HTERT RPE-1 (cell line): ENCODE data around the gene RENBP.

ENCODE experiments used
- in situ Hi-C: fragments of 300-500 bp; cut with MboI; formaldehyde crosslinking; loops from 4 replicates; pipeline ENCODE4 v1.14.3; 2020; ENCODE audit warnings: low sequenced_read_pairs

Gene RENBP

DNA sequence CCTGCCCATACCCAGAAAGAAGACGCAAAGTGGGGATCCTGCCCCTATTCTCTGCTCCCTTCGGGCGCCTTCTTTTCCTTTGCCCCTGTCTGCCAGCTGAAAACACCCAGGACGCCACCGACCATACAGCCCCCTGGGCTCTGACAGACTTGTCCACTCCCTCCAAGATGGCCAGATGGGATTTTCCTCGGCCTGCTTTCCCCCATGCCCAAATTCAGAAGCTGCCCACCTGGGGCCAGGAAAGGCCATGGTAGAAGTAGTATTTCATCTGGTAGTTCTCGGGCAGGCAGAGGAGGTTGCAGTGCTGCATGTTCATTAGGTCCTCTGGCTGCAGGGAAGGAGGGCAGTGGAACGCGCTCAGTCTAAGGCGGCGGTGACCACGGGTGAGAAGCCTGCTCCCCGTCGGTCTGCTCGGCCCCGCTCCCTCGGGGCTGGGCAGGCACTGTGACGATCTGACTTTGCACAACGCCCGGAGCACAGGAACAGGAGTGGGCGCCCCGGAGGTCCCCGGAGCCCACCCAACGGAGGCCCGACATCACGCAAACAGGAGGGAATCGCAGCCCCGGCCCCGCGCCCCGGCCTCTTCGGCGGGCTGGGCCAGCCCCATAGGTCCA is 10.2 kb downstream of the RENBP start:
- in situ Hi-C loops, result no loop called here

DNA sequence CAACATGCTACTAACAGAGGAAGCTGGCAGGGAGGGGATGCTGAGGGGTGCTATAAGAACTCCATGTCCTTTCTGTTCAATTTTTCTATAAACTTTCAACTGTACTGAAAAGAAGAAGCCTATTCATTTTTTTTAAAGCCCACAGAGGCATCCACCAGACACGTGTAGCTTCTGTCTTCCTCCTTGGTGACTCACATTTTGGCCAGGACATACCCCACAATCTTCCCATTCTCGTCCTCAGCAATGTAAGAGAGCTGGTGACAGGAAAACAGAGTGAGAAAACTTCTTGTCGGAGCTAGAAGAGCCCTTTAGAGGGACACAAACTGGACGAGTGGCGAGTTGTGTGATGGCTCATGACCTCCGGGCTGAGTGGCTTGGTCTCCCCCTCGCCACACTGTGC is 10.7 kb downstream of the RENBP start:
- in situ Hi-C loops, result no loop called here

DNA sequence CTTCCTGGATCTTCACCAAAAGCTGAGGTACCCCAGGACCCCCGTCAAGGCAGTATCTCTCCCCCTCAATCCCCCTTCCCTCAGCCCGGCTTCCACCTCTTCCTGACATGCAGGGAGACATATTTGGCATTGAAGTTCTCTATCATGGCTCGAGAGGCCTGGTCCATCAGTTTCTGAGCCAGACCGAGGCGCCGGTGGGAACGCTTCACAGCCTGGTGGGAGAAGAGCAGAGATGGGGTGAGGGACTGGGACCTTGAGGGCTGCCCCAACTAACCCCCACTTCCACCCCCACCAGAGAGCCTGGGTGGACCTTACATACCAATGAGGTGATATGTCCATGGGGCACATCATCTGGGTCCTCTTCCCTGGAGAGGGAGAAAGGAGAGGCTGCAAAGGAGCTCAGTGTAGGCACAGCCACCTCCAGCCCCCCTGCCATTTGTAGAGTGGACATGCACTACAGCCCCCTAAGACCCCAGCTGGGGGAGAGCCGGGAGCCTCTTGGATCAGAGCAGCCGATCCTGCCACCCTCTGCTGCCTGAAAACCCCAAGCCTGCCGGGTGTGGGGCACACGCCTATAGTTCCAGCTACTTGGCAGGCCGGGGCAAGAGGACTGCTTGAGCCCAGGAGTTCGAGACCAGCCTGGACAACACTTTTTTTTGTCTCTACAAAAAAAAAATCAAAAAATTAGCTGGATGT is 12.1 kb downstream of the RENBP start:
- in situ Hi-C loops, result no loop called here

DNA sequence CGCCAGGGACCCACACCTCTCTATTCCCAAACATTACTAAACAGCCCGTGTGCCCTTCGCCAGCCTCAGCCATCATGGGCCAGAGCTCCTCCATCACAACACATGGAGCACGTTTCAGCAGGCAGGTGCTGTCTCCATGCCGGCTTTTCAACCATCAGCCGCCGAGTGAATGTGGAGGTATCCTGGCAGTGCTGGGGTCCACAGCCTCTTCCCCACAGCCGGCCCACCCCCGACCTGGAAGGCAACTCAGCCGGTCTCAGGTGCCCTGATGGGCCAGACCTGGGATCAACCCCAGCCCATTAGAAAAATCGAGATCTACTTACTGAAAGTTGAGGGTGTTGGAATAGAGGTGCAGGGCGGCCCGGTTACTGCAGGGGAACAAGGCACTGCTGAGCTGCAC is 12.7 kb downstream of the RENBP start:
- in situ Hi-C loops, result no loop called here

DNA sequence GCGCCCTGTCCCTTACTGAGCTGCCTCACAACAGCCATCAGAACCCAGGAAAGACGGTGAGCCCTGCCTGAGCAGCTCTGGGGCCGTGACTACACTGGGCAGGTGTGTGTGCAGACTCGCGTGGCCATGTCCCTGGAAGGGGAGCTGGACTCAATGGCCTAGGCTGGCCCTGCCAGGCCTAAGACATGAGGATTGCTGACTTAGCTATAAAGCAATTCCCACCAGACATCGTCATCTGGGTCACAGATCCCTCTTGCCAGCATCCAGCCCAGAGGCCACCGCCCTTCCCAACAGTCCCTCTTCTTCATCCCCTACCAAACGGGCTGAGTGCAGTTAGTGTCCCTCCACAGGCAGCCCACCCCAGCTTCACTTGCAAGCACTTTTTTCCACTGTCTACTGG is 13.3 kb downstream of the RENBP start:
- in situ Hi-C loops, result no loop called here

DNA sequence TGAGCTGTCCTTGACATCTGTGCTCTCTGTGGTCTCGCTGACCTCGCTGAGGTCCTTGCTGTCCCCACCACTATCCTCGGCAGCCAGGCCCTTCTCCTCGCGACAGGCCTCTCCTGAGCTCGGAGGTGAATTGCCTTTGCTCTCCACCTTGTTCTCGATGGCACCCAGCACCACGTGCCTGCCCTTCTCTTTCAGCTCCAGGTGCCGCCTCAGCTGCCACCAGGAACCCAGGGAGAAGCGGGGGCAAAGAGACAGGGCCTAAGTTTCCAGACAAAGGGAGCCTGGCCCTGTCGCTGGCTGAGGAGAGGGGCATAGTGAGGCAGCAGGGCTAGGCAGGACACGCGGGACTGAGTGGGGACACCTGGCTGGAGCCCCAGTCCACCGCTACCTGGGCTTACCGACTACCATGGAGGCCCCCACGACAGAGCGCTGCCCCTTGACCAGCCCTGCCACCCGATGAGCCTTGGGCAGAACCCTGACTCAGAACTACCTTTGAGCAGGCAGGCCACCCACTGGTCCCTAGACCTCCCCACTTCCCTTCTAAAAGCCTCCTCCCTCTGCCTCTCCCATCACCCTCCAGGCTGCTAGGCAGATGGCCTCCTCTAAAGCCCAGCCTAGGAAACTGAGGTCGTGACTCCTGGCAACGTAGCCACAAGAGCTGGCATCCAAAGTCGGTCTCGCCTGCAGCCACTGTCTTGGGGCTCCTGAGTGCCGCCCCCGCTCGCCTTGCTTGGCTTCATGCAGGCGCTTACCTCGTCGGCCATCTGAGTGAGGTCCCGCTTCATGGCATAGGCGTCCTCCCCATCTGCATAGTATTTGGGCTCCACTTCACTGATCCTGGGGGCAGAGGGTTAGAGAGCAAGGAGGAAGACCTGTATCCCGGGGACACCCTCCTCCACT is 14.2 kb downstream of the RENBP start:
- in situ Hi-C loops, result no loop called here

DNA sequence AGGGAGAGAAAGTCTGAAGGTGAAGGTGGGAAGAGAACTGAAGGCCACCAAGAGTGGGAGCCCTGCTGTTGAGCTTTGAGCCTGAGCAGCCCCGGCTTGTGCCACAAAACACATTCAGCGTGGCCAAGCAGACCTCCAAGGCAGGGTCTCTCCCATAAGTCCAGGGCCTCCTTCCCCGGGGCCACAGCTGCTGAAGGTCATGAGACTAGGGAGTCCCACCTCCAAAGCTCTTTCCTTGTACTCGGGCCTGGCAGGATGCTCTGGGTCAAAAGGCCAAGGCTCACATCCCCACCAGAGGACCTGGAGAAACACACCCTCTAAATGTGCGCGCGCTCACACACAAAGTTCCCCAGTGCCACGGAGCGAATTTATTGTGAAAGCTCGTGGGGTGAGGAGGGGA is 14.9 kb downstream of the RENBP start:
- in situ Hi-C loops, result no loop called here

DNA sequence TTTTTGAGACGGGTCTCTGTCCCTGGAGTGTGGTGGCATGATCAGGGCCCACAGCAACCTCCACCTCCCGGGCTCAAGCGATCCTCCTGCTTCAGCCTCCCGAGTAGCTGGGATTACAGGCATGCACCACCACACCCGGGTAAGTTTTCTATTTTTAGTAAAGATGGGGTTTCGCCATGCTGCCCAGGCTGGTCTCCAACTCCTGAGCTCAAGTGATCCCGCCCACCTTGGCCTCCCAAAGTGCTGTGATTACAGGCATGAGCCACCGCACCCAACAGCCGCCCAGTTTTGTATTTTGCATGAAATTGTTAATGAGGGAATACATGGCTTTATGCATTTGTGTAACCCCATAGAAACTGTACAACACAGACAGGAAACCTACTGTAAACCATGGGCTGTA is 15.6 kb downstream of the RENBP start:
- in situ Hi-C loops, result no loop called here

DNA sequence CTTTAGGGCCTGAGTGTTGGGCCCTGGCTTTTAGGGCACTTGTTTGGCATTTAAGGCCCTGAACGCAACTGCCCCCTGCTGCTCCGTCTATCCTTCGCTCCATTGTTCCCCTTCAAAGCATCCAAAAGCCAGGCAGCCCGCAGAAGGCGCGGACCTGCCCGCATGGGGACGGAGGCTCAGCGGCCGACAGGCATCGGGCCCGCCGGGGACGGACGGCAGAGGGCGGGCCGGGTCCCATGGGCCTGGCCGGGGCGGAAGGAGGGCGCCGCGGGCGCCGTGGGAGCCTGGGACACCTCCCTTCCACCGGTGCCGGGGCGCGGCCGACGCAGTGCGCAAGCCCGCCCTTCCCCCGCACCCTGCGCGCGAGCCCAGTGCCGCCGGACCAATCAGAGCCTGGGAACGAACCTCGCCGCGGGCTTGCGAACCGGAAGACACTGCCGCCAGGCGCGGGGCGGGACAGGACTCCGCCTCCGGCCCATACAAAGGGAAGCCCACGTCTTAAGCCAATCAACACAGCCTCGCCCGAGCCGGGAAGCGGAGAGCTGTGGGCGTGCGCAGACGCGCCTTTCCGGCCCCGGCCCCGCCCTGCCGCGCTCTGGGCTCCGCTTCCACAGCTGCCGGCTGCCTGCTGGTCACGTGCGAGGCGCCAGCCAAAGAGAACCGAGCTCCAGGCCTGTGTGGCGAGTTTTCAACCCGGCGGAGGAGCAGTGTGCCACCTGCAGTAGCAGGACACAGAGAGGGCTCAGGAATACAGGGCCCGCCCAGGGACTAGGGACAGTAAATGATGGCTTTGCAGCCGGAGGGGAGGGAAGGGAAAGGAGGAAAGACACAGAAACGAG is 16.3 kb downstream of the RENBP start:
- in situ Hi-C loops, result no loop called here

DNA sequence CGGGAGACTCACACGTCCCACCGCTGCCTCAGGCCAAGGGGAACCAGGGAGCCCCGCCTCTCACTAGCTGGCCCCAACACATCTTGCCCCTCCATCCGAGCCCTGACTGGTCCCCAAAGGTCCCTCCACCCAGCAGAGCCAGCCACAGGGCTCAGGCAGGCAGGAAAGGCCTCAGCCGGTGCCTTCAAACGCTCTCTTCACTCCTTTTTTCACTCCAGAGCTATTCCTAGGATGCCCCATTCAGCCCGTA is 16.8 kb downstream of the RENBP start:
- in situ Hi-C loops, result no loop called here

DNA sequence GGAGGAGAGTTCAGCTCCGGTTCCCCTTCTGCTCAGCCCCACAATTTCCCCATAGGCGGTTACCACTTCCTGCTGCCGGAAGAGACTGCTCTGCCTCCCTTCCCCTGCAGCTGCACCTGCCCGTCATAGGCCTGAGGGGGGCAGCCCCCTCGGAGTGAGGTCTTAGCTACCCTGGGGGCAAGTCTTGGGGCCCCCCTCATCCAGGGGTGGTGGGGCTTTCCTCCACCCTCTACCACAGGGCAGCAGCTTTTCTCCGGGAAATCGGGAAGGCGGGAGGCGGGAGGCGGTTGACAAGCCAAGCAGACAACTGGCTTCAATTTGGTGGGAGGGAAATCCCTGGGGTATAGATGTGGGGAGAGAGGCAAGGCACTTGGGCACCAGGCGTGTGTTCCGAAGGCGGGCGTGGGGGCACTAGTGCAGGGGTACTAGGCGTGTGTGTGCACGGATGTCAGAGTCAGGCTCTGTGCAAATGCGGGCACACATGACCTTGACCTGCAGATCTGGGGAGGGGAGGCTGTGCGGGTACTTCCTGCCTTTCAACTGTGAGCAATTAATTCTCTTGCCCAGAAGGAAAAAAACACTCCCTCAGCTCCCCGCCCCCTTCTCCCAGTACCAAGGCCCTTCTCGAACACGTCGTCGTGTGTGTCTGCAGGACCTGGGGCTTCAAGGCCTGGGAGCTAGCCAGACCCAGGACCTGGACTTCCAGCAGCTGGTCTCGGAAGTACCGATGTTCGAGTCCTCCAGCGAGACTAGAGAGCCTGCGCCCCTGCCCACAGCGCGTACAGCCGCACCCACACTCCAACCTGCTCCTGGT is 17.4 kb downstream of the RENBP start:
- in situ Hi-C loops, result no loop called here

DNA sequence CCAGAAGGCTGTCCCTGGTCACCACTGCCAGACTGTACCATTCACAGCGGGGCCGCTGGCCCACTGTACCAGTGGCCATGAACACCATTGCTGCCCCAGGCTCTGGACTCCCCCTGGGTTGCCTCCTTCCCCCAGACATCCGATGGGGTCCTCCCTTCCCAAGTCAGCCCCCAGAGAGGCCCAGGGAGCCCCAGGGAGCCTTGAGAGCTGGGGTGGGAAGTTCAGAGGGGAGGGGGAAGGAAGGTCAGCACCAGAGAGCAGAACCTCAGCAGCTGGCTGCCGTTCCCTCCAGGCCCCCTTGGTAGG is 17.9 kb downstream of the RENBP start:
- in situ Hi-C loops, result no loop called here

DNA sequence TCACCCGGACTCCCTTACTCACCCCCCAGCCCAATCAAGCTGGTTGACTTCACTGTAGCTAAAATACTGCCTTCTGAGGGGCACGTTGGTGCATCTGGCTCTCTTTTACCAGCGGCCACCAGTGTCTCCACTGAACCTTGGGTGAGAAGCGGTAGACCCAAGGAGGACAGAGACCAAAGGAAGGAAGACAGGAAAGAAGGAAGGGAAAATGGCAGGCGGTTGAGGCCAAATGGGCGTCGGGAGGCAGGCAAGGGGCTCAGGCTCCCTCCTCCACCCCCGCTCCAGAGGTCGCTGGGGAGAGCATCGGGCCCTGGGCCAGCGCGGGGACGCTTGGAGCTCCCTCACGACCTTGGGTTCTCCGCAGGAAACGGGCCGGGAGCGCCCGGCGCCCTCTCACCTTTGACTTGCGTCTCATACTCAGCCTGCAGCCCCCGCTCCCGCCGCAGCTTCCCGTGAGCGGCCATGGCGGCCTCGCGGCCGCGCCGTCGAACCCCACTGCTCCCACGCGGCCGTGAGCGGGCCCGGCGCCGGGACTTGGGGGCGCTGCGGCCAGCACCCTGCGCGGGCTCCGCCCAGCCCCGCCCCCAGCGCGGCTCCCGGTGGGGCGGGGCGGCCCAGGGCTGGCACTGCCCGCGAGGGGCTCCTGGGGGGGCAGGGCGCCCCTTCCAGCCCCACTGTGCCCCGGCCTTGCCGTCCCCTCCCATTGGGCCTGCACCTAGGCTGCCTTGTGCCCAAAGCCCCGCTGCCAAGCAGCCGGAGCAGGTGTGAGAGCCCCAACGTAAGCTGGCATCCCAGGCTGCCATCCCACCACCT is 18.5 kb downstream of the RENBP start, which contains the start of gene ARHGAP4:
Gene ARHGAP4, minus strand, starts transcription at position 526 of the 813 bp plus-strand sequence. Its CDS starts 62 bp downstream, at position 464.
- in situ Hi-C loops, result no loop called here

DNA sequence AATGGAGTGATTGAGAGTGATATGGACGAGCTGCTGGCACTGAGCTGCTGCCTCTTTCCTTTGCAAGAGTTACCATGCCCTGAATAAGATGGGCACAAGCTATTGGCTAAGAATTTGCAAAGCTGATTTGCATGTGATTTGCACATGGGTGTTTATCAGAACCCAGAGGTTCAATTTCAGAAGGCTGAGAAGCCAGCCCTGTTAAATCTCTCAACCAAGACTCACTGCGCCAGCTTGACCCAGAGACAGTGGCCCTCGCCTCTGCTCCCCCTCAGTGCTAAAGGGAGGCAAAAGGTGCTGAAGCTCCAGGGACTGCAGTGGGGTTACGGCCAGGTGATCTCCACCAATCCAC is 19.1 kb downstream of the RENBP start:
- in situ Hi-C loops, result no loop called here

DNA sequence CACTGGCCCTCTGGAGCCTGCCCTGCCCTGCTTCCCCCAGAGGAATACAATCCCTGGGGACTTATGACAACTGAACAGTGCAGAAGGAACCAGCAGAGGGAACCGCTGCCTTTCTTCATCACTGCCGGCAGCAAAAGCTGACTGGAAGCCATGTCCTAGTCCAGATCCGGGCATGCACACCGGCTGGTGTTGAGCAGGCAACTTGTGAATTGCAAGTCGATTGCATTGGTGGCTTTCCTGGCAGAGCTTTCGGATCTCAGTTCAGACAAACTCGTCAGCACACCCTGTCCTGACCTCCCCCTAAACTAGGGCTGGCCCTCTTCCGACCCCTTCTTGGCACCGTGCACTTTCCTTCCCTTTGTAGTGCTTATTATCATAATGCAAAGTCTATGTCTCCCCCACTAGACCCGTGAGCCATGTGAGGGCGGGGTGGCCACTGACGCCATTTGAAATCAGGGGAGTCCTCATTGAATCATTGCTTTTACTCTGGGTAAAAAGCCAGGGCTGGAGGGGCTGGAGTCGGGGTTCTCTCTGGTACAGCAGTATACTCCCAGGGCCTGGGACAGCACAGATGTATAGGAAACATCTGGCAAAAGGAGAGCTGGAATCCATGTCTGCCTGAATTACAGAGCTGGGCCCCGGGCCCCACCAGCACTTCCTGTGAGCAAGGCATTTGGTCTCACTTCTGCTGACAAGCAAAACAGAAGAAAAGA is 20.1 kb downstream of the RENBP start:
- in situ Hi-C loops, result no loop called here

DNA sequence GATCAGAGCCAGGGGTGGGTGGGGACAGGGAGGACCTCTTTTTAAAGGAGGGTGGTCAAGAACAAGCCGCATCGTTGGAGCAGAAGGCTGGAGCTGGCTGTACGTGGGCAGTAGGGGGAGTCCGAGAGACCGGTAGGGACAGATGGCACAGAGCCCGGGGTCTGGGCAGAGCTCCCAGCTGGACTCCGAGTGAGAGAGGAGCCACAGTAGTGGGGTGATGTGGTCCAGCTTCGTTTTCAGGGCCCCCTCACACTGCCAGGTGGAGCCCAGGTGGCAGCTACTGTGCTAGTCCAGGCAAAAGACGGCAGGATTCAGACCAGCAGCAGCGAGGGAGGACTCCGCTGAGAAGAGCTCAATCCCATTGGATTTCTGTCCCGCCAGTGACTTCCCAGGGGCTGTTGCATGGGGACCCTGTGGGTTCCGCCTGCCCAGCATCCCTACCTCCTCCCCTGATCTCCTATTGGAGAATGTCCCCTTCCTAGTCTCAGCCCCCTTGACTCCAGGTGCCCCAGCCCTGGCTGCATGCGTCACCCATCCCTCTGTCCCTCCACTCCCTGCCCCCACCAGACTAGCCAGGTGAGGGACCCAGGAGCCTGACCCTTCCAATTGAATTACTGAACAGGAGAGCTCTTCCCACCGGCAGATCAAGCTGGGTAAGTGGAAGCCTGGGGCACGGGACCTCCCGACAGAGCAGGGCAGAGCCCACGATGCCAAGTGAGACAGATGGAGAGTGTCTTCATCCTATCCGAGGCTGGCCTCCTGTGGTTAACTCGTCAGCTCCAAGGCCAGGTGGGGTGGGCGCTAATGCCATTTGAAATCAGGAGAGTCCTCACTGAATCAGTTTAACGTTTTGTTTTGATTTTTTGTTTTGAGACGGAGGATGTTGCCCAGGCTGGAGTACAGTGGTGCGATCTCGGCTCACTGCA is 21.2 kb downstream of the RENBP start:
- in situ Hi-C loops, result no loop called here

DNA sequence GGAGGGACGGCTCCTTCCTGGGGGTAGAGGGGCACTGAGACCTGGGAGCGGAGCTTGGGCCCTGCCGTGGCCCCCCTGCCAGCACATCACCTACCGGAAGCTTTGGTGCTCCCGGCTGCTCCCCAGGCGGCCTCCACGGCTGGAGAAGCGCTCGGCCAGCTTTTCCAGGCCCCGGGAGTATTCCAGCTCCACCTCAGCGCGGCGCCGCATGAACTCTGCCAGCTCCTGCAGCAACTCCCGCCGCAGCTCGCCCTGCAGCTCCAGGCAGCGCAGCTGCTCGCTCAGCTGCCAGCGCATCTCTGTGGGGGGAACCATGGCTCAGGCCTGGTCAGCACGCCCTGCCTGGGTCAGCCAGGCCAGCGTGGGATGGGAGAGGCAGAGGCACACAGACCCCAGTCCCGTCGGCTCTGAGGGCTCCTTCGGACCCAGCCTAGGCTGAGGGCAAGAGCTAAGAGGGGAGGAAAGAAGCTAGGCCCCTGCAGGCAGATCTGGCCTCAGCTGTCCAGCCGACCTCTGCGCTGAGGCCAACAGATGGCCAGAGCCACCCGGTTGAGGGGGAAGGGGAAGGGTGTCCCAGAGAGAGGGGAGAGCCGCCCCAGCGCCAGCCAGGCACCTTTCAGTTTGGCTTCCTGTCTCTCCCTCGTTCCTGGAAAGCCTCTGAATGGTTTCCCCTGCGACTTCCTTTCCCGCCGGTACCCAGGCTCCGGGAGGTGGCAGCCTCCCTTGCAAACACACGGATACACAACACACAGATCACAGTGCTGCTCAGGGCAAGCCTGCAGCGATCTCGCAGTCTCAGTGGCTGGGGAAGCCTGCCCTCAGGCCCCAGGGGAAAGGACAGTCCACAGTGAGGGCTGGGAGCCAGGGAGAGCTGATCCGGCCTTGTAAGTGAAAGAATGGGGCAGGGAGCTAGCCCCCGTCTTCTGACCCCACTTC is 22.7 kb downstream of the RENBP start:
- in situ Hi-C loops, result no loop called here
